ENCODE data around the gene RTP5. TPM values are rescaled to one million over a fixed set of nuclear protein-coding genes. Genes with fewer than 3 reads are reported as not detected.
"Not testable (repeated sequence)": the region's sequence is repeated elsewhere in the genome, so short reads cannot be mapped to it uniquely, and the experiment has no call there.

Gene RTP5
- total and polyA plus RNA-seq, 7 donors = 0.16 to 0.19 TPM; not detected in 5

GRCh38 chr2:241873081-241873802 is 3.7 kb downstream of the RTP5 start:
- Histone ChIP-seq H3K27ac (no peak overlapping the region), H3K4me3 (no peak overlapping the region), H3K36me3 (no peaks in the 10 kb centered on the region), H3K4me1 (peaks cover 0 to 11% (median 0%) of the 10 kb centered on the region in 4 donors), H3K9me3 (no peaks in the 10 kb centered on the region), H3K27me3 (peaks cover 0 to 37% (median under 1%) of the 10 kb centered on the region in 3 donors)
- no peak for TF ChIP-seq POLR2A (IDR thresholded peaks at IDR 0.05)
- intact Hi-C loops (cut with DNase I) = no loop called here
- no peak for DNase-seq
- 88 to 92% methylated on average over 54 of the region's 54 CpGs for WGBS, 2 donors

GRCh38 chr2:241873803-241874110 is 4.2 kb downstream of the RTP5 start:
- TF ChIP-seq EP300 (IDR thresholded peaks at IDR 0.05) = no peak
- TF ChIP-seq POLR2A (IDR thresholded peaks at IDR 0.05) = no peak
- TF ChIP-seq CTCF (IDR thresholded peaks at IDR 0.05) = no peak
- no peak for TF ChIP-seq POLR2AphosphoS5 (IDR thresholded peaks at IDR 0.05)
- H3K4me3 ChIP-seq = no peak overlapping the region
- H3K9me3 ChIP-seq = no peaks in the 10 kb centered on the region
- no peak for DNase-seq
- no peak overlapping the region for H3K27ac ChIP-seq
- H3K27me3 ChIP-seq = peaks cover 0 to 33% (median 0%) of the 10 kb centered on the region in 3 donors
- WGBS, 2 donors = 80 to 95% methylated on average over 7 of the region's 7 CpGs
- H3K4me1 ChIP-seq = peaks cover 0 to 6% (median 0%) of the 10 kb centered on the region in 4 donors
- H3K36me3 ChIP-seq = no peaks in the 10 kb centered on the region
- intact Hi-C loops (cut with DNase I) = no loop called here

- WGBS, 2 donors = 96 to 98% methylated on average over 17 of the region's 17 CpGs
- Histone ChIP-seq H3K27ac (no peak overlapping the region), H3K4me3 (no peak overlapping the region), H3K36me3 (no peaks in the 10 kb centered on the region), H3K9me3 (no peaks in the 10 kb centered on the region), H3K27me3 (peaks cover 0 to 27% (median 0%) of the 10 kb centered on the region in 3 donors), H3K4me1 (peaks cover 0 to 3% (median 0%) of the 10 kb centered on the region in 4 donors)
- no peak for DNase-seq
- TF ChIP-seq POLR2AphosphoS5 (IDR thresholded peaks at IDR 0.05) = no peak
- intact Hi-C loops (cut with DNase I) = no loop called here
Observed at GRCh38 chr2:241874277-241874925, 4.9 kb downstream of the RTP5 start.

- intact Hi-C loops (cut with DNase I); H3K27ac ChIP-seq; DNase-seq; H3K36me3 ChIP-seq; H3K9me3 ChIP-seq; H3K4me3 ChIP-seq; H3K4me1 ChIP-seq: not testable (repeated sequence)
- WGBS, 2 donors = 47 to 60% methylated on average over 20 of the region's 22 CpGs
- peak in 2 of 4 experiments; percentile 10 to 32 for TF ChIP-seq CTCF (IDR thresholded peaks at IDR 0.05)
- H3K27me3 ChIP-seq = peaks cover 0 to 16% (median 0%) of the 10 kb centered on the region in 3 donors
Observed at GRCh38 chr2:241875754-241876527, 6.4 kb downstream of the RTP5 start.

GRCh38 chr2:241876528-241877196 is 7.1 kb downstream of the RTP5 start:
- DNase-seq = no peak
- no peaks in the 10 kb centered on the region for H3K9me3 ChIP-seq
- H3K27ac ChIP-seq = no peak overlapping the region
- H3K27me3 ChIP-seq = peaks cover 0 to 9% (median 0%) of the 10 kb centered on the region in 3 donors
- intact Hi-C loops (cut with DNase I) = no loop called here
- H3K36me3 ChIP-seq = no peaks in the 10 kb centered on the region
- 80 to 81% methylated on average over 18 of the region's 18 CpGs for WGBS, 2 donors
- H3K4me1 ChIP-seq = peaks cover 0 to 11% (median 8%) of the 10 kb centered on the region in 4 donors
- no peak for TF ChIP-seq POLR2AphosphoS5 (IDR thresholded peaks at IDR 0.05)
- TF ChIP-seq CTCF (IDR thresholded peaks at IDR 0.05) = no peak
- H3K4me3 ChIP-seq = no peak overlapping the region
